DMS 273 (cell line): Measurements from ENCODE around the gene FAM117B.

Source experiments
- DNase-seq: peaks from one replicate; lab custom pipeline; 2025; ENCODE audit not compliant: unreplicated experiment; lab: John Stamatoyannopoulos, UW

FAM117B gene

DNA sequence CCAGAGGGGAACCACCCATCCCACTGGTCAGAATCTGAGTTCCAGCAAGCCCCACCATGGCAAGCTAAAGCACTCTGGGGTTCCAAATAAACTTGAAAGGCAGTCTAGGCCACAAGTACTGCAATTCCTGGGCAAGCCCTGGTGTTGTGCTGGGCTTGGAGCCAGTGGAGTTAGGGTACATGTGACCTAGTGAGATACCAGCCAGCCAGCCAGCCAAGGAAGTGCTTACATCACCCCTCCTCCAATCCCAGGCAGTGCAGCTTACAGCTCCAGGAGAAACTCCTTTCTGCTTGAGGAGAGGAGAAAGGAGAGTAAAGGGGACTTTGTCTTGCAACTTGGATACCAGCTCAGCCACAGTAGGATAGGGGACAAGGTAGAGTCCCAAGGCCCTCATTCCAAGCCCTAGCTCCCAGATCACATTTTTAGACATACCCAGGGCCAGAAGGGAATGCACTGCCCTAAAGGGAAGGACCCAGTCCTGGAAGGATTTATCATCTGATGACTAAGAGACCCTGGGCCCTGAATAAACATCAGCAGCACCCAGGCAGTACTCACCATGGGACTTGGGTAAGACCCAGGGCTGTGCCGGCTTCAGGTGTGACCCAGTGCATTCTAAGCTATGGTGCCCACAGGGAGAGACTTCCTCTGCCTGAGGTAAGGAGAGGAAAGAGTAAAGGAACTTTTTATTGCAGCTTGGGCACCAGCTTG is 172.8 kb downstream of the FAM117B start:
- DNase-seq = peak; percentile 77

DNA sequence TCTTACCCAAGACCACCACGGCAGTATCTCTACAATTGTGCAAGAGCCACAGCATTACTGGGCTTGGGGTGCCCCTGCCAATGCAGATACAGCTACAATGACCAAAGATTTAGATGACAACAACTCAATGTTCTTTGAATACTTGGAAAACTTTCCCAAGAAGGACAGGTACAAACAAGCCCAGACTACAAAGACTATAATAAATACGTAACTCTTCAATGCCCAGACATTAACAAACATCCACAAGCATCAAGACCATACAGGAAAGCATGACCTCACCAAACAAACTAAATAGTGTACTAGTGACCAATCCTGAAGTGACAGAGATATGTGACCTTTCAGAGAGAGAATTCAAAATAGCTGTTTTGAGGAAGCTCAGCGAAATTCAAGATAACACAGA is 174.0 kb downstream of the FAM117B start:
- no peak for DNase-seq

DNA sequence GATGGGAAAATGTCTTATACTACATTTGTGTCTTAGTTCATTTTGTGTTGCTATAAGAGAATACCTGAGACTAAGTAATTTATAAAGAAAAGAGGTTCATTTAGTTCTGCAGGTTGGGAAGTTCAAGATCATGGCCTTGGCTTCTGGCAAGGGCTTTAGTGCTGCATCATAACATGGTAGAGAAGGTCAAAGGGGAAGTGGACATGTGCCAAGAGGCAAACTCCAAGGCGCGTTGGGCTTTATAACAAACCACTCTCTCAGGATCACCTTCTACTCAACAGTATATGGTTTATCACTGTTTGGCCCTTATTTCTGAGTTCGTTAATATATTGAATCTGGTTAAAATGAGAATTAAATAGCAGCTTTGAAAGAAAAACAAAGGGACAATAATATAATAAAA is 178.6 kb downstream of the FAM117B start:
- DNase-seq = no peak

DNA sequence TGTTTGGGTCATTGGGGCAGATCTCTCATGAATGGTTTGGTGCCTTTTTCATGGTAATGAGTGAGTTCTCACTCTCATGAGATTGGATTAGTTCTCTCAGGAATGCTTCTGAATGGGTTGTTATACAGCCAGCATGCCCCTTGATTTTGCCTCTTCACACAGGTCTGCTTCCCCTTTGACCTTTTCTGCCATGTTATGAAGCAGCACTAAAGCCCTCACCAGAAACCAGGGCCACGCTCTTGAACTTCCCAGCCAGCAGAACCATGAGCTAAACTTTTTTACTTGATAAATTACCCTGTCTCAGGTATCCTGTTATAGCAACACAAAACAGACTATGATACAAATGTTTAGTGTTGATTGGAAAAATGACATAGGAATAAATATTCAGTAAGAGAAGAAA is 179.5 kb downstream of the FAM117B start:
- DNase-seq = no peak

DNA sequence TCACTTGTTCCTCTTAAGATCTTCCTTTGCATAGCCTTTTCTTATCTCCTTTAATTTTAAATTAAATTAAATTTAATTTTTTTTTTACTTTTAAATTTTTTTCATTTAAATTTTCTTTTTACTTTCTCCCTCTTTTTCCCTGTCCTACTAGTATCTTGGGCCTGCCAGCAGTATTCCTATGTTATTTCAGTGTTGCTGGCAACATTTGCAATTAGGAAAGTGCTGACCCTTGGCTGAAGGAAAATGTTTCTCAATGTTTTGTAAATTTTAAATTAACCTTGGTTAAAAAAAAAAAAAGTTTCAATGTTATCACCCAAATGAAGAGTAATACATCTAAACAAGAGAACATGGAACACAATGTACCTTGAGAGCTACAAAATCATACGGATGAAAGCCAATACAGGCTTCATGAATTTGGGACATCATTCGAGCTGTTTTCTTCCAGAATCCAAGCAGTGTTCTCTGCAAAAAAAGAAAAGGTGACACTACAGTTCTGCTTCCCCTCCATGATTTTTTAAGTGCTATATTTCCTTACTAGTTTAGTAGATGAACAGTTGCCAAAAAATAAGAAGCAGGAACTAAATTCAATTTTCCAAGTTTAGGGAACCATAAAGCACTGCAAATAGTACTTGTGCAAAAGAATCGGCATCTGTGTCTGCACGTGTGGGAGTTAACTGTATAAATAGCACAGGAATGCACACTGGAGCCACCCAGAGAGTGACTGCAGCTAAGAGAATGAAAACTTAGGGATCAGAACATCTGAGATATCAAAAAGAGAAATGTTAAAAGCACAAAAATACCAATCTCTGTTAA is 181.0 kb downstream of the FAM117B start:
- DNase-seq = no peak

DNA sequence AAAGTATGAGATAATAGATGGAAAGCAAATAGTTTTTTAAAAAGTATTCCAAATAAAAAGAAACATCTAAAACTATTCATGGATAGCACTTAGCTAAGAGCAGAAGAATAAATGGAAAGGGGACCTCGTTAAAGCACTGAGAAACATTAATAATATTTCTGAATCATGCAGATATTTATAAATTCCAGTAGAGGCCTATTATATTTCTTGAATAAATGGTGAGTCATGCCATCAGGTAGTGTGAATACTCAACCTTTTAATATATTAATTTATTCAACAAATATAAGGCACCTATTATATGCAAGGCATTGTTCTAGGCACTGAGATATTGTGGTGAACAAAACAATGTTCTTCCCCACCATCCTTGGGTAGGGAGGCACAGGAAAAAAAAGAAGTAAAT is 183.0 kb downstream of the FAM117B start:
- DNase-seq = no peak

DNA sequence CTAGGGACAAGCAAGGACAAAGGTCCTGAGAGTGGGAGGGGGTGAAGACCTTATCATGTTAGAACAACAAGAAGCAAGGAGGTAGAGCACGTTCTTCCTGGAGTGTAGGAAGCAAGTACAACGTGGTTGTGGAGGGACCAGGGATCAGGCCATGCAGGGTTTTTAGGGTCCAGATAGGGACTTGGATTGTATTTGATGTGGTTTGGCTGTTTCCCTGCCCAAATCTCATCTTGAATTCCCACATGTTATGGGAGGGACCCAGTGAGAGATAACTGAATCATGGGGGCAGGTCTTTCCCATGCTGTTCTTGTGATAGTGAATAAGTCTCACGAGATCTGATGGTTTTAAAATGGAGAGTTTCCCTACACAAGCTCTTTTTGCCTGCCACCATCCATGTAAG is 183.6 kb downstream of the FAM117B start:
- no peak for DNase-seq
